Stimulated activated CD4-positive, alpha-beta T cell treated with anti-CD3 and anti-CD28 coated beads, Interleukin-1b, Interleukin-23, amount 100 ng/mL, for 24 hours (primary cell): ENCODE results near the gene CCT8.

Experiments used
- DNase-seq, 4 experiments: peaks; one replicate each; pipeline ENCODE4 v3.0.0-alpha.2; 2020; ENCODE audit warnings: low read depth in 4 of 4, low spot score in 1 of 4

Gene CCT8, protein sequence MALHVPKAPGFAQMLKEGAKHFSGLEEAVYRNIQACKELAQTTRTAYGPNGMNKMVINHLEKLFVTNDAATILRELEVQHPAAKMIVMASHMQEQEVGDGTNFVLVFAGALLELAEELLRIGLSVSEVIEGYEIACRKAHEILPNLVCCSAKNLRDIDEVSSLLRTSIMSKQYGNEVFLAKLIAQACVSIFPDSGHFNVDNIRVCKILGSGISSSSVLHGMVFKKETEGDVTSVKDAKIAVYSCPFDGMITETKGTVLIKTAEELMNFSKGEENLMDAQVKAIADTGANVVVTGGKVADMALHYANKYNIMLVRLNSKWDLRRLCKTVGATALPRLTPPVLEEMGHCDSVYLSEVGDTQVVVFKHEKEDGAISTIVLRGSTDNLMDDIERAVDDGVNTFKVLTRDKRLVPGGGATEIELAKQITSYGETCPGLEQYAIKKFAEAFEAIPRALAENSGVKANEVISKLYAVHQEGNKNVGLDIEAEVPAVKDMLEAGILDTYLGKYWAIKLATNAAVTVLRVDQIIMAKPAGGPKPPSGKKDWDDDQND

DNA sequence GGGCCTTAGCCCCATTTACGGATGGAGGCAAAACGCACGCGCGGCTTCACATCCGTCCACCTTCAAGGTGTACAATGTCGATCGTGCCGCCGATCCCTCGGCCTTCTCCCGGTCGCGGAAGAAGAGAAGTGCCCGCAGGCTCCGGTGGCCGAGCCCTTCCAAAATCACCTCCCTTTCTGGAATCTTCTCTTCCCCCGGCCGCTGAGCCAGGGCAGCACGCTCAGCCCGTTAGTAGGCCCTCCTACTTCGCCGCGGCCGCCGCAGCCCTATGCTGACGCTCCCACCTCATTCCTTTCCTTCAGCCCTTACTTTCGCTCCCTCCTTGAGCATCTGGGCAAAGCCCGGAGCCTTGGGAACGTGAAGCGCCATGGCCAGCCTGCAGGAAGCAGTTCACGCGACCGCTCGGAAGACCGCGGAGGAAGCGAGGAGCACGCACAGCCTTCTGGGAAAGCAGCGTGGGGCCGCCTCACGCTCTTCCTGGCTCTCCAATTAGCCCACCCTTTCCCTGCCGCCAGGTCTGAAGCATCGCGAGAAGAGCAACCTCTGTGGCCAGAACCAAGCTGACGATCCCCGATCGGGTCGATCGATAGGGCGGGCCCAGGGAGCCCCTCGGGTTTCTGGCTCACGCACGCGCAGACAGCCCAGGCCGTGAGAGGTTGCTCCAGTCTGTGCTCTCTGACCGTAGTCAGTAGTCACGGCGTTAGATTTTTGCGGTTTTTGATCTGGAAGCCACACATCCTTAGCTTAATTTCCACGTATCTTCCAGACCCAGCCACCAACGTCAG is at the start of gene CCT8:
Gene CCT8 (minus strand): TSS at position 427 of the 785 bp plus-strand sequence. CDS start 58 bp downstream, at position 369.
- peak; percentile 92 to 98 (median 96) for DNase-seq

DNA sequence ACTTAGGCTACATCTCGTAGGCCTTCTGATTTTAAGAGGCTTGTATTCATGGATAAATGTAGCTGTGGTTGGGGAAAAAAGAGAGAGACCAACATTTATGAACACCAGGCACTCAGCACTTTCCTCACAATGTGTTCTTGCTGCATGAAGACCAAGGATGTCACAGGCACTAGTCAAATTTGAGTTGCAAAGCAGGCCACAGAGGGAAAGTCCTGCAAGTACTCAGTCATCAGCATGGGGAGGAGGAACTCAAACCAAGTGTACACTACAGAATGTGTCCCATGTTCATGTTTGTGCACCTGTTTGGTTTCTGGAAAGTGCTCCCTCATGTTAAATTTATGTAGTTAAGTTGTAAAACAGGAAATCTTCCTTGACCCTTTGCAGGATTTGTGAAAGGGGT is 48.3 kb upstream of the CCT8 start:
- no peak for DNase-seq

DNA sequence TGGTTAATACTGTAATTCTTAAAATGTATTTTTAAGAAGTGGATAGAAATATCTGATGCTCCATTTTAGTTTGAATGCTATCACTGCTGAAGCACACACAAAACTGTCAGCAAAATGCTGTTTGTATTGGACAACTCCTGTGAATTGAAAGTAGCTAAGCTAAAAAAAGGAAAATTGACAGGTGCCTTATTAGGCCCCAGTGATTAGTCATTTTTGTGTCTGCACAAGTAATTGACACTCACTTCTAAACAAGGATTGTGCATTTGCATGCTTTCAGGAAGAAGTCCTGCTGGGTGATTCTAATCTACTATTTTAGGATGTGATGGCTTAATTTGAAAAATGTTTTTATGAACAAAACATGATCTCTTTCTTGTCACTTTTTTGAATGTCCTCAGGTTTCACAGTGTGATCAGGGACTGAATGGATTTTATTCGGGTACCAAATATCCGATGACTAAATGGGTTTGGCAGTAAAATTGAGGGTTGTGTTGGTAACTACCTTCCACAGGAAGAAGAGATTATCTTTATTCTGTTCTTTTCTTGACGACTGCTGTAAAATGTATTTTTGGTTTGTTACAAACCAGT is 44.0 kb upstream of the CCT8 start:
- DNase-seq = no peak

DNA sequence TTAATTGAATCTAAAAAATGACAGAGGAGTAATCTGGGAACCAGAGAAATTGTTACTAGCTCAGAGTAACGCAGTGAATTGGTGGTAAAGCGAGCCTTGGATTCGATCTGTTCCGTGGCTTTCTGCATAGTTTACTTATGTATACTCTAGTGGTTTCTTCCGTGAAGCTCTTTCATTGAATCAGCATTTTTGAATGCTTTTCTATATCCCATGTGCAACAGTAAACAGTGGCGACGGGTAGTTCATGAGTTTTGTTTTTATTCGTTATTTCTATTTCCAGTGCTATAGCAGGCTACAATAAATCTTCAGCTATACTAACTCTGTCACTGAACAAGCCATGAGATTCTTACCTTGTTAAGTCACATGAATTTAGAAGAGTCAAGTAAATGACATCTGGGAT is 42.5 kb upstream of the CCT8 start:
- no peak for DNase-seq

DNA sequence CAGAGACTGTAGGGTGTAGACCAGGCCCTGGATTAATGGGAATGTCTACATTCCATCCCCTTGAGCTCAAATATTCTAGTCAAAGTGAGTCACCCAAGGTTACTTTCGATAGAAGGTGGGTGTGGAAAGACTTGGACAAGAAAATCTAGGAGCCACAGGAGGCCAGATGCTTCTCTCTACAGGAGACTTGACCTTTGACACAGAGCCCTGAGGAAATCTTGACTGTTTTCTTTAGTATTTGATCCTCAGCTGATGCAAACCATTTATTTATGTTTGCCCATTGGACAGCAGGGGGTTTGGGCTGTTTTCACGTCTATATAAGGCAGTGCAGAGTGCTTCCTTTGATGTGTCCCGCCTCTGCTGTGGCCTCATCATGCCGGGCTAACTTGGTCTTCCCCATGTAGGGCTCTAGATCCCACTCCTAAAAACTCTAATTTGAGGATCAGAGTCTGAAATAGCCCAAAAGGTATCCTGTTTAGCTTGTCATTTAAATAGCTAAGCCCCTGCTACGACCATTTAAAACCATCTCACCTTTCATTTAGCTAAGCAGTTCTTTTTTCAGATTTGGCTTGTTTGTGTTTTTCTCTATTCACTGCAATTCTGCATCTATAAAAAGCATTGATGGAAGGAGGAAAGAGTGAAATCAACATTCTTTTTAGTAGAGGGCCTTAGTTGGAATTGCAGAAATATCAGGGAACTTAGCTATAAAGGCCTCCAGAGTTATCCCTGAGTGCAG is 41.5 kb upstream of the CCT8 start:
- DNase-seq = no peak

DNA sequence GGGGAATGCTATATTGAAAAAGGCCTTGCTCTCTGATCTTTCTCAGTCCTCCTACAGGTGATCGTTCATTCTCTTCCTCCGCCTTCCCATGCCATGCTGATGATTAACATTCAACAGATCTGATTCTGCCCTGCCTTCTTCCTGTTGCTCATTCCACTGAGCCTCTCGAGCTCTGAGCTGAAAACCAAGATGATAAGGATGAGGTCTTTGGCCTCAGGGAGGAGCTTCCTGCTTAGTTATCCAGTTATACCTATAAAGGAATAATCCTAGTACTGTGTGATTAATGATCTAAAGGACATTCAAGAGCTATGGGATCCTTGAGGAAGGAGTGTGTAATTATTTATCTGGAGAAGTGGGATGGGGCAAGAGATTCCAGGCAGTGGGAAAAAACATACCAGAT is 31.8 kb upstream of the CCT8 start:
- DNase-seq = no peak

DNA sequence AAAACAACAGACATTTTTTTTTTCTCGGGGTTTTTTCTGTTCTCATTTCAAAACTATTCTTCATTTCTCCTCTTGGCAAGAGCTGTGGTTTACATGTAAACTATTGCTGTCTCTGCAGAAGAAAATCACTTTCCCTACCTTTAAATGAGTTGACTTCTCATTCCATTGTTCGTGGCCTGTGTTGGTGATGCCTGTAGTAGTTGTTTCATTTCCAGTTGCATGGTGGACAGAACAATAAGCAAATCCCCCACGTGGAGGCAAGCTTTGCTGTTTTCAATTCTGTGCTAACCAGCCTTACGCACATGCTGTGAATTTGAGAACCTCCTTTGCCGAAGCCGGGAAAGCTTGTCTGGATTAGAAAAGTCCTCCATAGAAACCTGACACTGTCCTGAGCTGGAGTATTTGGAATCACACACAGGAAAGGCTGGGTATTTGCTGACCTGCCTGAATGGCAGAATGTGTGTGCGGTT is 30.8 kb upstream of the CCT8 start:
- DNase-seq = no peak

DNA sequence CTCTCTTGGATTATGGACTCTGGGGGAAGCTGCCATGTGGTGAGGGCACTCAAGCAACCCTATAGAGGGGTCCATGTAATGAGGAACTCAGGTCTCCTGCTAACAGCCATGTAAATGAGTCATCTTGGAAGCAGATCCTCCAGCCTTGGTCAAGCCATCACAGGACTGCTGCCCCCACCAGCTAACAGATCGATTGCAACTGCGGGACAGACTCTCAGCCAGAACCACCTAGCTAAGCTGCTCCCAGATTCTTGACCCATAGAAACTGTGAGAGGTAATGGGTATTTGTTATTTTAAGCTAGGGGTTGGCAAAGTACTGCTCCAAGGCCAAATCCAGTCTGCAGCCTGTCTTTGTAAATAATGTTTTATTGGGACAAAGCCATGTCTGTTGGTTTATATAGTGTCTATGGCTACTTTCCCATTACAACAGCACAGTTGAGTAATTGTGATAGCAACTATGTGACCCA is 29.4 kb upstream of the CCT8 start:
- no peak for DNase-seq

DNA sequence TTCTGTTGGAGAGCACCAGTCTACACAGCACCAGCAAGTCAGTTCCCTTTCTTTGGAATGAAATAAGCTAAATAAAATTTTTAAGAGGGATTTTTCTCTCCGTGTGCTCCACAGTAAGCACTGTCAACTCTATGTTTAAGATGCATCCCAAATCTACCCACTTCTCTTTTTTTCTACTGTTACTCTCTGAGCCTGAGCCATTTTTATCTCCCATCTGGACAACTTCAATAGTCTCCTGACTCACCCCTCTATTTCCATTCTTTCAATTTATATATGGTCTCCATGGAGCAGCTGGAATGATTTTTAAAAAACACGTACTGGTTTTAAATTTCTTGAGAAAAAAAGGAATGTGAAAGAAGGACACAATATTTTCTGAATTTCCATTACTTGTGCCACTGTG is 24.7 kb upstream of the CCT8 start:
- no peak for DNase-seq

DNA sequence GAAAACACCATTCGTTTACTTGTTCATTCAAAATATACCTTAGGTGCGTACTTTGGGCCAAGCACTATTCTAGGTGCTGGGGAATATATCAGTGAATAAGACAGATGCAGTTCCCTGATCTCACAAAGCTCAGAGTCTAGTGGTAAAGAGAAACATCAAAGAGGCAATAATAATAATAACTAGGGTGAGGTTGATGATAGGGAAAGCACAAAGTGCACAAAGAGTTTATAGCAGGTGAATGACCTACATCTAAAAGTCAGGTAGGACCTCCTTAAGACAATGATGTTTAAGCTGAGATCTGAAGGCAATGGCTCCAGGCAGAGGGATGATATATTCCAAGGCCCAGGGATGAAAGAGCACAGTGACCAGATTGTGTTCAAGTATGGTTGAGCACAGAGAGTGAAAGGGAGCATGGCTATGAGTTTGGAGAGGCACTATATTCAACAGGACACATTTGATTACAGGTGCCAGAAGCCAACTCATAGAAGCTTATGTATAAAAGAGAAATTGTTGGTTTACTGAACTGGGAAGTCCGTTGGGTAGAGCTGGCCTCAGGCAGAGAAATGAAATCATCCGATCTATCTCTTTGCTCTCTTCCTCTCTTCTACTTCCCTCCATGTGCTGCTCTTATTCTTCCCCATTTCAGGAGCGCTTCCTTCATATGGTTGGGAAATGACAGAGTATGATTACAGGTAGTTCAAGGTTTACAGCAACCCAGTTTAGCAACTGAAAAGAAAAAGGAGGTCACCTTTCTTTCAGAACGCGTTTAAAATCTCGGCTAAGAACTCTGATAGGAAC is 23.0 kb upstream of the CCT8 start:
- no peak for DNase-seq

DNA sequence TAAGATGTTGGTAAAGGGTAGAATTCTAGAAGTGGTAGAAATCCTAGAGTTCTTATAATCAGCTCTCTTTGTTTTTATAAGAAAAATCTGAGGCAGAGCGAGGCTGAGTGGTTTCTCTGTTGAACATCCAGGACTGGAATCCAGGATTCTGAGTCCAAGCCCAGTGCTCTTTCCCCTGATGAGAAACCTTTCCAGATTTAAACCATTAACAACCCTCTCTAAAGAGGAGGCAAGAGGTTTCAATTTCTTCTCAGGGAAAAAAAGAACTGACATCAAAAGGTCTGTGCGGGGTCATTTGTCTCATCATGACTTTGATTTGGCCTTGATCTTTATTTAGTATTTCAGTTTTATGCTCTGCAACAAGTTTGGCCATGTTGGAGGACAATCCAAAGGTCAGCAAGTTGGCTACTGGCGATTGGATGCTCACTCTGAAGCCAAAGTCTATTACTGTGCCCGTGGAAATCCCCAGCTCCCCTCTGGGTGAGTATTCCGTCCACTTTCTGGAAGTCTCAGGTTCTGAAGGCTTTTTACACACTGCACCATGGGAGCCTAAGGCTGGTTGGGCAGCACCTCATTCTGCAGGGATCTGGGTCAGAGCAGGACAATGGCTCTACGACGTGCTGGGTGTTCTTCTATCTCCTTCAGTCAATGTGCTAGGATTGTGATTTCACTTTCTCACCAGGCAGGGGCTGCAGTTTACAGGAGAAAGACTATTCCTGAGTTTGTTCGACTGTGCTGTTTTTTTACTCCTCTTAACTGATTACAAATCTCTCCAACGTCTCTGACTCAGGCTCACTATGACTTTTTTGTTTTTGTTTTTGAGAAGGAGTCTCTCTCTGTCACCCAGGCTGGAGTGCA is 18.9 kb upstream of the CCT8 start:
- DNase-seq = no peak

DNA sequence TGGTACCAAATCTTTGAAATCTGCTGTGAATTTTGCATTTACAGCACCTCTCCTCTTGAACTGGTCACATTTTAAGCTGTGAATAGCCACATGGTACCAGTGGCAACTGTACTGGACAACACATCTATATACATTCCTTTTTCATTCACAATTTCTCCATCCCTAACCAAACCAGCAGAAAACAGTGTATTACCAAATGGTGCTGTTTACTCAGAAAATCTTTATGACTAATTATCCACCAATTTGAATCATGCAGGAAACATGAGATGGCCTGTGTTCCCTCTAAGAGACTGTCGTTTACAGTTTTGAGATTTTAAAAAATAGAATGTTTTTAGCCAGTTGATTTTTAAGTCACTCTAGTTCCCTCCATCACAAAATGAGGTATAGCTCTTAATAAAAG is 17.6 kb upstream of the CCT8 start:
- no peak for DNase-seq

DNA sequence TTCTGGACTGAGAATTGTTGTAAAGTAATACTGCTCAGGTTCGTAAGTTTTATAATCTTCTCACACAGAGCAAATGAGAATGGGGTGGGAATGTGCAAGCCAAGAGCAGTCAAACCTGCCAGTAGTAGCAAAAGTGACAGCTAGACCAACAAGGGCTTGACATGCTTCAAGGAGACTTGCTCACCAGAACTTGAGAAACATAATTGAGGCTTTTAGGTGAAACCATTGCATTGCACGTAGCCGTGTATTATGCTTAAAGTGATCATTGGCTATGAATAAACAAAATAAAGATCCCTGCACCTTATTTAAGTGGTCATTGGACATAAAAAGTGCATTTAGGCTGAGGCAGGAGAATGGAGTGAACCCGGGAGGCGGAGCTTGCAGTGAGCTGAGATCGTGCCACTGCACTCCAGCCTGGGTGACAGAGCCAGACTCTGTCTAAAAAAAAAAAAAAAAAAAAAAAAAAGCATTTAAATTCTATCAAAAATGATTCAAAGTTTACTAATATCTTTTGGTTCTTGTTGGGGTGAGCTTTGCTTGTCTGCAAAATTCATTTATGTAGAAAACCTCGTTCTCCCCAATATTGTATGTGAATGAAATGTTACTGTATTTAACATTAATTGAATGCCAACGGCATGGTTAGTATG is 11.8 kb upstream of the CCT8 start:
- DNase-seq = no peak

DNA sequence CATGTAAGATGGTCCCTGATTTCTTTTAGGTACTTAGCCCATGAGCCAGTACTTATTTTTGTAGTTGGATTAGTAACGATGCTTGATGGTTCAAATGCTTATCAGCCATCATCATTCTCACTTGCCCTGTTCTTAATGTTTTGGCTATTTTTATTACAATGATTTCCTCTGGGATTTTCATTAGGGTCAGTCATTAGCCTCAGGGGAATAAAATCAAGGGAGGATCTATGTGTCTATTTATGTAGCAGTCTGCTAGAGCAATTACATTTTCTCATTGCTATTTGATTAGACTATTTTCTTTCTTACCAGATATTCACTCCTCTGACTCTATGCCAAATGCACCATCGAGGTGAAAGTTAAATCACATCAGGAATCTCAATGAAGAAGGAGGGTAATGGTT is 10.9 kb upstream of the CCT8 start:
- DNase-seq = no peak

DNA sequence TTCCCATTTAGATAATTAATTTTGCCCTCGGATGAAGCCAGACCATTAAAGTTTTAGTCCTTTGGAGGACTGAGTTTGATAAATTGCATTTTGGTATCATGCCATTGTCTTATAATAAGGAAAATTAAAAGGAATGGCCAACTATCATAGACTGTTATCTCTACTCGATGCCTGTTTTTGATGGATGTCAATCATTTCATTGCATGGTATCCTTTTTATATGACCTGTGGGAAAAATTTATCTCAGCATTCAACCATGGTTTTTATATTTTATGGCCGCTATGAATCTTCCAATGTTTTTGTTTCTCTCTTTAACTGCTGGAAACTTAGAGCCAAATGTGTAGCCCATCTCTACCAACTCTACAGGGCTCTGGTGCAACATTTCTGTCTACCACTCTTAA is 9.9 kb upstream of the CCT8 start:
- DNase-seq = no peak

DNA sequence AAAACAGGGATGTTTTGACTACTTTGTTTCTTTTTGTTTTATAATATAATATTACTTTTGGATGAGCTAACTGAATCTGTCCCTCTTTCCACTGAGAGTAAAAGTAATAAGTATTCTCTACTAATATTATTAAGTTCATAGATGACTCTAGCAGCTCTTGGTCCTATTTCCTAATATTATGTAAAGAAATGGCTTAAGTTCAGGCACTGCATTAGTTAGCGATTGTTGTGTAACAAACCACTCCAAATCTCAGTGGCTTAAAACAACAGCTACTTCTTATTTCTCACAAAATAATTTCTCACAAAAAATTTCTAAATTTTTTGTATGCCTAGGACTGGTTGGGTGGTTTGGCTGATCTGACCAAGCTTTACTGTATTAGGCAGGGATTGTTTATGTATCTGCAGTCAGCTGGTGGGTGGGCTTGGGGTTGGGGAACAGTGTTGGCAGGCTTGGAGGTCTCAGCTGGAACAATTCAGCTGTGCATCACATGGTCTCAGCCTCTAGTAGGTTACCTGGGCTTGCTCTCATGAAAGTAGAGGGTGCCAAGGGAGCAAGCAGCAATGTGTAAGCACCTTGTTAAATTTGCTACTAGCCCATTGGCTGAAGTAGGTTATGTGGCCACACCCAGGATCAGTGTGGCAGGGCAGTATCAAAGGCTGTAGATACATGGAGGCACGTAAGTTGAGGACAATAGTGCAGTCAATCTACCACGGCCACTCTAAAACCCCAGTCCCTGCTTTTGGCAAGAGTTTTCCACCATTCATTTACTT is 8.8 kb upstream of the CCT8 start:
- DNase-seq = no peak

DNA sequence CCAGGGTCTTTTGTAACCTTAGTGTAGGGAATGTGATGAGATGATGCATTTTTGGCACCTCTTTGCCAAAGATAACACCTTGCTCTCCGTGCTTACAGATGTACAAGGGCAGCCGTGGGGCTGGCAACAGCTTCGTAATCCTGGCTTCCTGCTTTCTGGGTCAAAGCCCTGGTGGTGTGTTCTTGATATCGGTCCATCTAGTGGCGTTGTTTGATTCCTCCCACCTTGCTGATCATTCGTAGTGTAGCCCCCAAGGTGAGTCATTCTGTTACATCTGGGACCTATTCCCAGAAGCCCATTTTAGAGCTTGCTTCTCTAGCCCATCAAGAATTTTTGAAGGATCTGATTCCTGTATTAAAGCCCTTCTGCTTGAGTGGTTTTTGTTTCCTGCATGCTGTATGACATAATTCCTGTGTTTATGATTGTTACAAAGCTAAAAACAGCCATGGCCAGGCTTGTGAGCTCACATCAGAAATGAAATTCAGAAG is 7.0 kb upstream of the CCT8 start:
- no peak for DNase-seq
